ENCODE measurements around the gene PCDHB9.
"Not testable (repeated sequence)": the region's sequence is repeated elsewhere in the genome, so short reads cannot be mapped to it uniquely, and the experiment has no call there.

Gene PCDHB9

DNA sequence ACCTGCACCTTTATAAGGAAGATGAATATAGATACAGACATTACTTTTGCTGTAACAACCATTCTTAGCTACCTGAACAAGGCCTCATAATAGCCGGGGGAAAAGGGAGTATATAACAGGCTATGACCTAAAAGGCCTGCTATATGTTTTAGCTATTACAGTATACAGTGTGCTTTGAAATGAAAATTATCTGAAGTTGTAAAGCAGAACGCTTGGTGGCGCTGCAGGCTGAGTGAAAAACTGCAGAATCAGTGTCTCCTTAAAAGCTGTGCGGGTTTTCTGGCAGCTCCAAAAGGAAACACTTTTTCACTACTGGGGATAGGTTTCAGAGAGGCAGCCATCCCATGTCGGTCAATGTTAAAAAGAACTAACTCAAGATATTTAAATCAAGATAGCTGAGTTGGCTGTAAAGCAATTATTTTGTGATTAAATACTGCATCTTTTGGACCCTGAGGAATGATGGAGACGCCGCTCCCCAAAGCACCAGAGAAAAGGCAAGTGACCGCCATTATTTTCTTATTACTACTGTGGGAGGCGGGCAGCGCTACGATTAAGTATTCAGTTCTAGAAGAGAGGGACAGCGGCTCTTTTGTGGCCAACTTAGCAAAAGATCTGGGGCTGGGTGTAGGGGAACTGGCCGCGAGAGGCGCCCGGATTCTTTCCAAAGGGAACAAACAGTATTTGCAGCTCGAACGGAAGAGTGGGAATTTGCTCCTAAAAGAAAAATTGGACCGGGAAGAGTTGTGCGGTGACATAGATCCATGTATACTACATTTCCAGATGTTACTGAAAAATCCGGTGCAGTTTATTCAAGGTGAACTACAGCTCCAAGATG lies 31.2 kb upstream of the PCDHB9 start:
- TF ChIP-seq, protein P1, sequence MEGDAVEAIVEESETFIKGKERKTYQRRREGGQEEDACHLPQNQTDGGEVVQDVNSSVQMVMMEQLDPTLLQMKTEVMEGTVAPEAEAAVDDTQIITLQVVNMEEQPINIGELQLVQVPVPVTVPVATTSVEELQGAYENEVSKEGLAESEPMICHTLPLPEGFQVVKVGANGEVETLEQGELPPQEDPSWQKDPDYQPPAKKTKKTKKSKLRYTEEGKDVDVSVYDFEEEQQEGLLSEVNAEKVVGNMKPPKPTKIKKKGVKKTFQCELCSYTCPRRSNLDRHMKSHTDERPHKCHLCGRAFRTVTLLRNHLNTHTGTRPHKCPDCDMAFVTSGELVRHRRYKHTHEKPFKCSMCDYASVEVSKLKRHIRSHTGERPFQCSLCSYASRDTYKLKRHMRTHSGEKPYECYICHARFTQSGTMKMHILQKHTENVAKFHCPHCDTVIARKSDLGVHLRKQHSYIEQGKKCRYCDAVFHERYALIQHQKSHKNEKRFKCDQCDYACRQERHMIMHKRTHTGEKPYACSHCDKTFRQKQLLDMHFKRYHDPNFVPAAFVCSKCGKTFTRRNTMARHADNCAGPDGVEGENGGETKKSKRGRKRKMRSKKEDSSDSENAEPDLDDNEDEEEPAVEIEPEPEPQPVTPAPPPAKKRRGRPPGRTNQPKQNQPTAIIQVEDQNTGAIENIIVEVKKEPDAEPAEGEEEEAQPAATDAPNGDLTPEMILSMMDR (IDR thresholded peaks at IDR 0.05; ENCODE audit: low read depth, low read length) = peak; percentile 59
- H3K4me3 ChIP-seq (ENCODE audit: low read depth, low read length) = no peak overlapping the region
- no peak for DNase-seq
- H3K36me3 ChIP-seq = no peaks in the 10 kb centered on the region
- no peaks in the 10 kb centered on the region for H3K9me3 ChIP-seq (ENCODE audit: severe bottlenecking)
- no peaks in the 10 kb centered on the region for H3K27me3 ChIP-seq (ENCODE audit: insufficient read depth, low read depth, severe bottlenecking)
- no peak overlapping the region for H3K27ac ChIP-seq

DNA sequence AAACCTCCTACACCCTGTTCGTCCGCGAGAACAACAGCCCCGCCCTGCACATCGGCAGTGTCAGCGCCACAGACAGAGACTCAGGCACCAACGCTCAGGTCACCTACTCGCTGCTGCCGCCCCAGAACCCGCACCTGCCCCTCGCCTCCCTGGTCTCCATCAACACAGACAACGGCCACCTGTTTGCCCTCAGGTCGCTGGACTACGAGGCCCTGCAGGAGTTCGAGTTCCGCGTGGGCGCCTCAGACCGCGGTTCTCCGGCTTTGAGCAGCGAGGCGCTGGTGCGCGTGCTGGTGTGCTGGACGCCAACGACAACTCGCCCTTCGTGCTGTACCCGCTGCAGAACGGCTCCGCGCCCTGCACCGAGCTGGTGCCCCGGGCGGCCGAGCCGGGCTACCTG lies 29.6 kb upstream of the PCDHB9 start:
- not testable (repeated sequence) for H3K27ac ChIP-seq; H3K9me3 ChIP-seq (ENCODE audit: severe bottlenecking); H3K4me3 ChIP-seq (ENCODE audit: low read depth, low read length); DNase-seq; H3K27me3 ChIP-seq (ENCODE audit: insufficient read depth, low read depth, severe bottlenecking); H3K36me3 ChIP-seq

DNA sequence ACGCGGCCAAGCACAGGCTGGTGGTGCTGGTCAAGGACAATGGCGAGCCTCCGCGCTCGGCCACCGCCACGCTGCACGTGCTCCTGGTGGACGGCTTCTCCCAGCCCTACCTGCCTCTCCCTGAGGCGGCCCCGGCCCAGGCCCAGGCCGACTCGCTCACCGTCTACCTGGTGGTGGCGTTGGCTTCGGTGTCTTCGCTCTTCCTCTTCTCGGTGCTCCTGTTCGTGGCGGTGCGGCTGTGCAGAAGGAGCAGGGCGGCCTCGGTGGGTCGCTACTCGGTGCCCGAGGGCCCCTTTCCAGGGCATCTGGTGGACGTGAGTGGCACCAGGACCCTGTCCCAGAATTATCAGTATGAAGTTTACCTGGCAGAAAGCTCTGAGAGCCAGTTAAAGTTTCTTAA lies 29.1 kb upstream of the PCDHB9 start:
- not testable (repeated sequence) for H3K36me3 ChIP-seq; H3K27ac ChIP-seq; H3K9me3 ChIP-seq (ENCODE audit: severe bottlenecking); H3K27me3 ChIP-seq (ENCODE audit: insufficient read depth, low read depth, severe bottlenecking); H3K4me3 ChIP-seq (ENCODE audit: low read depth, low read length); DNase-seq

DNA sequence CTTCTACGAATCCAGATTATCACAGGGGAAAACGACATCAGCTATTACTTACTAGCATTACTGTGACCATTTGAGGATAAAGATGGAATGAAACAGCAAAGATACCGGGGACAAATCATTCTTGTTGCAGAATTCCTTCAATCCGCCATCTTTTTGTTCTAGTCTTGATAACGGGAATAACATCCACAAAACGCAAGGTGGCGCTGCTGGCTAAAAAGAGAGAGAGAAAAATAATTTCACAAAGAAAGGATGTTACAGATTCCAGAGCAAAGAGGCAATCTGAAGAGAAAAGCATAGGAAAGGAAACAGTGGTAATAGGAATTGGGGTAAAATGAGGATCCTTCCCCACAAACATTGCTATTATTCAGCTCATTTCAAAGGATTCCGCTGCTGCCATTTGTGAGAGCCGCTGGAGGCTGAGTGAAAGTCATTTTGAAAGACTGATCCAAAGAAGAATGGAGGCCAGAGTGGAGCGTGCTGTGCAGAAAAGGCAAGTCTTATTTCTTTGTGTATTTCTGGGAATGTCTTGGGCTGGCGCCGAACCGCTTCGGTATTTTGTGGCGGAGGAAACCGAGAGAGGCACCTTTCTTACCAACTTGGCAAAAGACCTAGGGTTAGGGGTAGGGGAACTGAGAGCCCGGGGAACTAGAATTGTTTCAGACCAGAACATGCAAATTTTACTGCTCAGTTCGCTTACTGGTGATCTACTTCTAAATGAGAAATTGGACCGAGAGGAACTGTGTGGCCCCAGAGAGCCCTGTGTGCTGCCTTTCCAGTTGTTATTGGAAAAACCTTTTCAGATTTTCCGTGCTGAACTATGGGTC lies 14.4 kb upstream of the PCDHB9 start, which contains the start of gene PCDHB7:
PCDHB7 (plus strand) TSS at position 264 of the 824 bp plus-strand sequence; CDS start at position 456, 192 bp downstream.
- H3K4me3 ChIP-seq (ENCODE audit: low read depth, low read length) = no peak within 1 kb of the TSS
- H3K27me3 ChIP-seq (ENCODE audit: insufficient read depth, low read depth, severe bottlenecking) = no peaks in the 10 kb centered on the region
- peak; percentile 22 for DNase-seq
- H3K36me3 ChIP-seq = no peaks in the 10 kb centered on the region
- H3K27ac ChIP-seq = no peak within 1 kb of the TSS
- TF ChIP-seq, protein P1 (IDR thresholded peaks at IDR 0.05; ENCODE audit: low read depth, low read length) = peak; percentile 31; the same call in 1 of the 2 replicates
- H3K9me3 ChIP-seq (ENCODE audit: severe bottlenecking) = peaks cover 6% of the 10 kb centered on the region

DNA sequence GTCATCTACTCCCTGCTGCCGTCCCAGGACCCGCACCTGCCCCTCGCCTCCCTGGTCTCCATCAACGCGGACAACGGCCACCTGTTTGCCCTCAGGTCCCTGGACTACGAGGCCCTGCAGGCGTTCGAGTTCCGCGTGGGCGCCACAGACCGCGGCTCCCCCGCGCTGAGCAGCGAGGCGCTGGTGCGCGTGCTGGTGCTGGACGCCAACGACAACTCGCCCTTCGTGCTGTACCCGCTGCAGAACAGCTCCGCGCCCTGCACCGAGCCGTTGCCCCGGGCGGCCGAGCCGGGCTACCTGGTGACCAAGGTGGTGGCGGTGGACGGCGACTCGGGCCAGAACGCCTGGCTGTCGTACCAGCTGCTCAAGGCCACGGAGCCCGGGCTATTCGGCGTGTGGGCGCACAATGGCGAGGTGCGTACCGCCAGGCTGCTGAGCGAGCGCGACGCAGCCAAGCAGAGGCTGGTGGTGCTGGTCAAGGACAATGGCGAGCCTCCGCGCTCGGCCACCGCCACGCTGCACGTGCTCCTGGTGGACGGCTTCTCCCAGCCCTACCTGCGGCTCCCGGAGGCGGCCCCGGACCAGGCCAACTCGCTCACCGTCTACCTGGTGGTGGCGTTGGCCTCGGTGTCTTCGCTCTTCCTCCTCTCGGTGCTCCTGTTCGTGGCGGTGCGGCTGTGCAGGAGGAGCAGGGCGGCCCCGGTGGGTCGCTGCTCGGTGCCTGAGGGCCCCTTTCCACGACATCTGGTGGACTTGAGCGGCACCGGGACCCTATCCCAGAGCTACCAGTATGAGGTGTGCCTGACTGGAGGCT lies 12.5 kb upstream of the PCDHB9 start:
- H3K27me3 ChIP-seq (ENCODE audit: insufficient read depth, low read depth, severe bottlenecking); DNase-seq; H3K27ac ChIP-seq; H3K9me3 ChIP-seq (ENCODE audit: severe bottlenecking); H3K36me3 ChIP-seq; H3K4me3 ChIP-seq (ENCODE audit: low read depth, low read length): not testable (repeated sequence)

DNA sequence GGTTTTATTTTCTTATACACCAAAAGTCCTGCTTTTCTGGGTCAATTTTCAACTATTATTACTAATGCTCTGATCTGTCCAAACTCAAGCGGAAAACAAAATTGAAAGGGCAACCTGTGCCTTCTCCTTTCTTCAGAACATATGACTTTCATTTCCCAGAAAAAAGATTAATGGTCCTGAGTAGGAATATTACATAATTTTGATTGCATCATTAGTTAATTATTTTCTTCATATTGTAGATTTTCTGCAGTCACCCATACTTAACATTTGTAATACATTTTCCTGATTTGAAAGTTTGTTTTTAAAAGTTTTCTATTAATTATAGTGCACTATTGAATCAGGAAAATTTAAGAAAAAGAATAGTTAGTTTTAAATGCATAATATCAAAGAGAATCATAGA lies 11.0 kb upstream of the PCDHB9 start:
- no peaks in the 10 kb centered on the region for H3K27me3 ChIP-seq (ENCODE audit: insufficient read depth, low read depth, severe bottlenecking)
- H3K9me3 ChIP-seq (ENCODE audit: severe bottlenecking) = peaks cover 6% of the 10 kb centered on the region
- H3K27ac ChIP-seq = no peak overlapping the region
- no peak overlapping the region for H3K4me3 ChIP-seq (ENCODE audit: low read depth, low read length)
- DNase-seq = no peak
- TF ChIP-seq, protein P1 (IDR thresholded peaks at IDR 0.05; ENCODE audit: low read depth, low read length) = no peak
- H3K36me3 ChIP-seq = no peaks in the 10 kb centered on the region

DNA sequence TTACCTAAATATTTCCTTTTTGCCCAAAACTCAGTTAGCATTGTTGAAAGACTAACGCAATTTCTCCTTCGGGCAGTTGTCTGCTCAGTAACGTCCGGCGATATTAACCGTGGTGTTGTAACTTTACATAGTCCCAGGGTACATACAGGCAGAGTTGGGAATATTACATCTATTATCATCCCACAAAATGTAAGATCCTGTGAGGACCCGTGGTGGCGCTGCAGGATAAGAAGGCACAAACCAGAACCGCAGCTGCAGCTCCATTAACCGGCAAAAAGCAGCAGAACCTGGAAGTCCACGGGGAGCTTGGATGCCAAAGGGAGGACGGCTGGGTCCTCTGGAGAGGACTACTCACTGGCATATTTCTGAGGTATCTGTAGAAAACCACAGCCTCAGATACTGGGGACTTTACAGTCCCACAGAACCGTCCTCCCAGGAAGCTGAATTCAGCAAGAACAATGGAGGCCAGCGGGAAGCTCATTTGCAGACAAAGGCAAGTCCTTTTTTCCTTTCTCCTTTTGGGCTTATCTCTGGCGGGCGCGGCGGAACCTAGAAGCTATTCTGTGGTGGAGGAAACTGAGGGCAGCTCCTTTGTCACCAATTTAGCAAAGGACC lies 9.3 kb upstream of the PCDHB9 start, which contains the start of gene PCDHB8:
PCDHB8 (plus strand) TSS at position 214 of the 615 bp plus-strand sequence; CDS start at position 459, 245 bp downstream.
- DNase-seq; H3K27me3 ChIP-seq (ENCODE audit: insufficient read depth, low read depth, severe bottlenecking); H3K36me3 ChIP-seq; H3K27ac ChIP-seq; H3K4me3 ChIP-seq (ENCODE audit: low read depth, low read length); H3K9me3 ChIP-seq (ENCODE audit: severe bottlenecking): not testable (repeated sequence)

DNA sequence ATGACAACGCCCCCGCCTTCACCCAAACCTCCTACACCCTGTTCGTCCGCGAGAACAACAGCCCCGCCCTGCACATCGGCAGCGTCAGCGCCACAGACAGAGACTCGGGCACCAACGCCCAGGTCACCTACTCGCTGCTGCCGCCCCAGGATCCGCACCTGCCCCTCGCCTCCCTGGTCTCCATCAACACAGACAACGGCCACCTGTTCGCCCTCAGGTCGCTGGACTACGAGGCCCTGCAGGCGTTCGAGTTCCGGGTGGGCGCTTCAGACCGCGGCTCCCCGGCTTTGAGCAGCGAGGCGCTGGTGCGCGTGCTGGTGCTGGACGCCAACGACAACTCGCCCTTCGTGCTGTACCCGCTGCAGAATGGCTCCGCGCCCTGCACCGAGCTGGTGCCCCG lies 7.6 kb upstream of the PCDHB9 start:
- not testable (repeated sequence) for DNase-seq; H3K27me3 ChIP-seq (ENCODE audit: insufficient read depth, low read depth, severe bottlenecking); H3K4me3 ChIP-seq (ENCODE audit: low read depth, low read length); H3K27ac ChIP-seq; H3K36me3 ChIP-seq; H3K9me3 ChIP-seq (ENCODE audit: severe bottlenecking)

DNA sequence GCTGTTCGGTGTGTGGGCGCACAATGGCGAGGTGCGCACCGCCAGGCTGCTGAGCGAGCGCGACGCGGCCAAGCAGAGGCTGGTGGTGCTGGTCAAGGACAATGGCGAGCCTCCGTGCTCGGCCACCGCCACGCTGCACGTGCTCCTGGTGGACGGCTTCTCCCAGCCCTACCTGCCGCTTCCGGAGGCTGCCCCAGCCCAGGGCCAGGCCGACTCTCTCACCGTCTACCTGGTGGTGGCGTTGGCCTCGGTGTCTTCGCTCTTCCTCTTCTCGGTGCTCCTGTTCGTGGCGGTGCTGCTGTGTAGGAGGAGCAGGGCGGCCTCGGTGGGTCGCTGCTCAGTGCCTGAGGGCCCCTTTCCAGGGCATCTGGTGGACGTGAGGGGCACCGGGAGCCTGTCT lies 7.1 kb upstream of the PCDHB9 start:
- not testable (repeated sequence) for H3K27me3 ChIP-seq (ENCODE audit: insufficient read depth, low read depth, severe bottlenecking); DNase-seq; H3K9me3 ChIP-seq (ENCODE audit: severe bottlenecking); H3K36me3 ChIP-seq; H3K4me3 ChIP-seq (ENCODE audit: low read depth, low read length); H3K27ac ChIP-seq

Measured in WERI-Rb-1 (cell line).